Osteoblast (primary cell): Measurements from ENCODE around the gene NUMB. TPM values are rescaled to one million over a fixed set of nuclear protein-coding genes. Genes with fewer than 3 reads are reported as not detected.
A peak's percentile ranks its signal among the peaks of the same experiment; 100 is the strongest.

ENCODE experiments used
- DNase-seq: peaks from one replicate; pipeline ENCODE4 v3.0.0; 2011; ENCODE audit warnings: low spot score, mixed read lengths; ENCODE audit not compliant: insufficient read length; ENCODE audit errors: missing footprints
- H2AFZ ChIP-seq: 2 replicates; pipeline ENCODE4 v1.6.0; 2011; ENCODE audit warnings: mild to moderate bottlenecking, low read length
- H3K27ac ChIP-seq: 2 replicates; pipeline ENCODE4 v1.5.1; 2011; ENCODE audit warnings: mild to moderate bottlenecking, low read depth, low read length, moderate library complexity
- H3K27me3 ChIP-seq: 2 replicates; pipeline ENCODE4 v1.6.0; 2012; ENCODE audit warnings: mild to moderate bottlenecking, control low read depth, inconsistent platforms, low read length, moderate library complexity; ENCODE audit not compliant: insufficient read depth
- H3K36me3 ChIP-seq: 2 replicates; pipeline ENCODE4 v1.5.1; 2011; ENCODE audit warnings: mild to moderate bottlenecking, low read length, control low read depth, moderate library complexity; ENCODE audit not compliant: insufficient read depth
- H3K4me1 ChIP-seq: 2 replicates; pipeline ENCODE4 v1.5.1; 2011; ENCODE audit warnings: mild to moderate bottlenecking, low read length, control low read depth, moderate library complexity; ENCODE audit not compliant: insufficient read depth
- H3K4me2 ChIP-seq: 2 replicates; pipeline ENCODE4 v1.6.0; 2011; ENCODE audit warnings: mild to moderate bottlenecking, low read length; ENCODE audit not compliant: insufficient read depth
- H3K4me3 ChIP-seq: fragments of 200-600 bp; sonication (generic); 3 replicates; pipeline ENCODE4 v1.5.1; 2012; ENCODE audit warnings: mild to moderate bottlenecking, low read length, inconsistent platforms; ENCODE audit not compliant: insufficient read depth
- H3K79me2 ChIP-seq: 2 replicates; pipeline ENCODE4 v1.6.0; 2012; ENCODE audit warnings: mild to moderate bottlenecking, low read length, control low read depth, inconsistent platforms; ENCODE audit not compliant: insufficient read depth
- H3K9me3 ChIP-seq: 2 replicates; pipeline ENCODE4 v1.5.1; 2011; ENCODE audit warnings: low read depth, low read length, control low read depth
- H4K20me1 ChIP-seq: 2 replicates; pipeline ENCODE4 v1.6.0; 2012; ENCODE audit warnings: mild to moderate bottlenecking, low read length, control low read depth; ENCODE audit not compliant: insufficient read depth
- CTCF ChIP-seq: IDR thresholded peaks from 2 replicates; pipeline ENCODE4 v1.5.1; 2011; ENCODE audit warnings: mild to moderate bottlenecking, low read depth, low read length, moderate library complexity; ENCODE audit errors: extremely low read depth
- total RNA-seq: library from RNA; depleted of rRNA; stranded (reverse); fragments of >200 nt; gene quantifications from 2 replicates; pipeline ENCODE4 v1.2.3, GENCODE V29; 2012

The NUMB gene
- total RNA-seq, 1 donor = 52.5 TPM

DNA sequence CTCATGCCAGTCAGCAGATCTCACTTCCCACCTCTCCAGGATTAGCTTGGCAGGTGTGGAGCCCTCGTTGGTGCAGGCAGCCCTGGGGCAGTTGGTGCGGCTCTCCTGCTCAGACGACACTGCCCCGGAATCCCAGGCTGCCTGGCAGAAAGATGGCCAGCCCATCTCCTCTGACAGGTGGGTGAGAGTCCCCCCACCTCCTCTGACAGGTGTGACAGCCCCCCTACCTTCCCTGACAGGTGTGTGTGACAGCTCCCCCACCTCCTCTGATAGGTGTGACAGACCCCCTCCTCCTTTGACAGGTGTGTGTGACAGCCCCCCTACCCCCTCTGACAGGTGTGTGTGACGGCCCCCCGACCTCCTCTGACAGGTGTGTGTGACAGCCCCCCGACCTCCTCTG is 194.7 kb downstream of the NUMB start:
- DNase-seq = peak; percentile 71
- no peak overlapping the region for H3K27ac ChIP-seq
- no peaks in the 10 kb centered on the region for H3K9me3 ChIP-seq
- H3K79me2 ChIP-seq = no peaks in the 10 kb centered on the region
- H3K4me3 ChIP-seq = no peak overlapping the region
- no peak overlapping the region for H3K4me2 ChIP-seq
- H2AFZ ChIP-seq = no peak overlapping the region
- no peaks in the 10 kb centered on the region for H3K27me3 ChIP-seq
- no peak for TF ChIP-seq CTCF
- H4K20me1 ChIP-seq = no peaks in the 10 kb centered on the region
- H3K4me1 ChIP-seq = no peaks in the 10 kb centered on the region
- no peaks in the 10 kb centered on the region for H3K36me3 ChIP-seq

DNA sequence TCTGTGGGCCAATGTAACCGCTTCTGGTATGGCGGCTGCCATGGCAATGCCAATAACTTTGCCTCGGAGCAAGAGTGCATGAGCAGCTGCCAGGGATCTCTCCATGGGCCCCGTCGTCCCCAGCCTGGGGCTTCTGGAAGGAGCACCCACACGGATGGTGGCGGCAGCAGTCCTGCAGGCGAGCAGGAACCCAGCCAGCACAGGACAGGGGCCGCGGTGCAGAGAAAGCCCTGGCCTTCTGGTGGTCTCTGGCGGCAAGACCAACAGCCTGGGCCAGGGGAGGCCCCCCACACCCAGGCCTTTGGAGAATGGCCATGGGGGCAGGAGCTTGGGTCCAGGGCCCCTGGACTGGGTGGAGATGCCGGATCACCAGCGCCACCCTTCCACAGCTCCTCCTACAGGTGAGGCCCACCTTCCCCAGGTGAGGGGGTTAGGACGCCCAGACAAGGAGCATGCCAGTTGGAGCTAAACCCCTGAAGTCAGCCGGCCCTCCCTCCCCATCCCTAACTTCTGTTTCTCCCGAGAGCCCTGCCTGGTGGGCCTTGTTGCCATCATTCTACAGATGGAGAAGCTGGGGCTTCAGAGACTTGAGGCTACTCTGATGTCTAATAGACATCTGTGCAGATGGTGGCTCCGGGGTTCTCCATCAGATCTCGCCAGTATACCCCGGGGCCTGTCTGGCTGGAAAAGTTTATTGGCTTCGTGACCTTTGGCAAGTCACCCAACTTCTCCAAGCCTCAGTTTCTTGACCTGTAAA is 195.7 kb downstream of the NUMB start:
- peak; percentile 68 for DNase-seq
- H3K4me1 ChIP-seq = no peaks in the 10 kb centered on the region
- H3K36me3 ChIP-seq = no peaks in the 10 kb centered on the region
- no peak overlapping the region for H3K4me2 ChIP-seq
- TF ChIP-seq CTCF = no peak
- H2AFZ ChIP-seq = no peak overlapping the region
- H3K4me3 ChIP-seq = no peak overlapping the region
- H3K27me3 ChIP-seq = no peaks in the 10 kb centered on the region
- no peaks in the 10 kb centered on the region for H3K9me3 ChIP-seq
- no peaks in the 10 kb centered on the region for H4K20me1 ChIP-seq
- H3K79me2 ChIP-seq = no peaks in the 10 kb centered on the region
- no peak overlapping the region for H3K27ac ChIP-seq

DNA sequence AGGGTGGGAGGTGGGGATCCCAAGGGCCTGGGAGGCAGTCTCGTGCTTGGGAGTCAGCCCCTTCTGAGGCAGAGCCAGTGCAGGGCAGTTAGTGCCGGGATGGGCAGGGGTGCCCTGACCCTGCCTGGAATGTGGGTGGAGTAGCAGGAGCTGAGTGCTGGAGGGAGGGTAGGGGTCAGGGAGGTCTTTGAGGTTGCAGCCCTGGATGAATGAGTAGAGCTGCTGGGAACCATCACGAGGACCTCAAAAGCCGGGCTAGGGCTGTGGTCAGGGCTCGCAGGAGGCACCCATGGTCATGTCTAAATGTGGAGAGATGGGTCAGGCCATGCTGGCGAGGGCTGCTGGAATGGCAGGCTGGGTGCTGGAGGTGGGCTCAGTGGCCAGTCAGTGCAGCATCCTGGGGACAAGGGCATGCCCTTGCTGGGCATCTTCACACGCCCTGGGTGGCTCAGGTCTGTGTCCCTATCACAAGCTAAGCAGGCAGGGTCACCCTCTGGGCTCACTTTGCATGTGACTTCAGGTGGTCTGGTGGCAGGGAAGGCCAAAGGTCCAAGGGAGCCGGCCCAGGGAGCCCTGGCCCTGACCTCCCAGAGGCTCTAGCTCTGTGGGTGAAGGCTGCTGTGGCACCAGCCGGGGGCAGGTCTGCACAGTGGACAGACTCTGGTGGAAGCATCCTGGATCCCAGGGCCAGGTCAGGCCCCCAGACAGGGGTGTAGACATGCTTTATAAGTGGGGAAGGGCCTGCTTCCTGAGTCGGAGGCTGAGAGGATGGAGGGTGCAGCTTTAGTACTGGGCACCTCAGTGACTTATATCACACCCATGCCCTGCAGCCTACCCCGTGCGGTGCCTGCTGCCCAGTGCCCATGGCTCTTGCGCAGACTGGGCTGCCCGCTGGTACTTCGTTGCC is 196.6 kb downstream of the NUMB start:
- H3K9me3 ChIP-seq = no peaks in the 10 kb centered on the region
- peak; percentile 66 for DNase-seq
- no peaks in the 10 kb centered on the region for H3K4me1 ChIP-seq
- no peak overlapping the region for H3K4me3 ChIP-seq
- H3K79me2 ChIP-seq = no peaks in the 10 kb centered on the region
- H3K27ac ChIP-seq = no peak overlapping the region
- no peak overlapping the region for H2AFZ ChIP-seq
- H4K20me1 ChIP-seq = no peaks in the 10 kb centered on the region
- H3K4me2 ChIP-seq = no peak overlapping the region
- no peaks in the 10 kb centered on the region for H3K27me3 ChIP-seq
- no peak for TF ChIP-seq CTCF
- no peaks in the 10 kb centered on the region for H3K36me3 ChIP-seq

GRCh38 chr14:73261075-73261474 is 197.3 kb downstream of the NUMB start:
- Histone ChIP-seq H3K4me2 (no peak overlapping the region), H3K27me3 (no peaks in the 10 kb centered on the region), H3K36me3 (no peaks in the 10 kb centered on the region), H2AFZ (no peak overlapping the region), H4K20me1 (no peaks in the 10 kb centered on the region), H3K27ac (no peak overlapping the region), H3K4me1 (no peaks in the 10 kb centered on the region), H3K9me3 (no peaks in the 10 kb centered on the region), H3K79me2 (no peaks in the 10 kb centered on the region), H3K4me3 (no peak overlapping the region)
- peak; percentile 69 for DNase-seq
- TF ChIP-seq CTCF = no peak
